BE2C (cell line): ENCODE results near the gene LGALS8. TPM values are rescaled to one million over a fixed set of nuclear protein-coding genes. Genes with fewer than 3 reads are reported as not detected.
"Not testable (repeated sequence)": the region's sequence is repeated elsewhere in the genome, so short reads cannot be mapped to it uniquely, and the experiment has no call there.

Experiments used
- DNase-seq: peaks from one replicate; pipeline ENCODE4 v3.0.0-alpha.2; 2020
- H3K27me3 ChIP-seq: fragments of 250-450 bp; sonication (Bioruptor Pico); 2 replicates; pipeline ENCODE4 v1.5.1; 2020; ENCODE audit warnings: mild to moderate bottlenecking
- H3K36me3 ChIP-seq: fragments of 250-450 bp; sonication (Bioruptor Pico); 2 replicates; pipeline ENCODE4 v1.5.1; 2020; ENCODE audit warnings: mild to moderate bottlenecking
- H3K4me1 ChIP-seq: fragments of 250-450 bp; sonication (Bioruptor Pico); 2 replicates; pipeline ENCODE4 v1.5.1; 2020
- H3K4me3 ChIP-seq: 2 replicates; pipeline ENCODE4 v1.5.1; 2011; ENCODE audit warnings: low read depth, low read length
- H3K9me3 ChIP-seq: fragments of 250-450 bp; sonication (Bioruptor Pico); 2 replicates; pipeline ENCODE4 v1.5.1; 2020
- CTCF ChIP-seq: IDR thresholded peaks from 2 replicates; pipeline ENCODE4 v1.5.1; 2012; ENCODE audit warnings: mild to moderate bottlenecking, low read depth, low read length
- polyA plus RNA-seq: library from polyadenylated mRNA; unstranded; fragments of >200 nt; gene quantifications from one replicate; pipeline ENCODE4 v1.2.1, GENCODE V29; 2012; ENCODE audit warnings: low read depth, missing spikeins; ENCODE audit not compliant: insufficient read length, insufficient read depth

The LGALS8 gene
- 19.1 TPM for polyA plus RNA-seq

GRCh38 chr1:236523704-236524141, at the start of gene LGALS8:
LGALS8 (plus strand) TSS chr1:236523982; CDS start chr1:236526071, 2,089 bp downstream.
- no peak for TF ChIP-seq CTCF
- DNase-seq = peak; percentile 18
- no peaks in the 10 kb centered on the region for H3K36me3 ChIP-seq
- H3K4me1 ChIP-seq = peaks cover 2% of the 10 kb centered on the region; the same call in 1 of the 2 replicates
- peak within 1 kb of the TSS; percentile 61 for H3K4me3 ChIP-seq
- no peaks in the 10 kb centered on the region for H3K27me3 ChIP-seq
- H3K9me3 ChIP-seq = no peaks in the 10 kb centered on the region

GRCh38 chr1:236476019-236476418, 47.8 kb upstream of the LGALS8 start:
- no peaks in the 10 kb centered on the region for H3K36me3 ChIP-seq
- peaks cover 9% of the 10 kb centered on the region; the same call in 1 of the 2 replicates for H3K27me3 ChIP-seq
- H3K4me1 ChIP-seq = no peaks in the 10 kb centered on the region
- no peak for TF ChIP-seq CTCF
- H3K4me3 ChIP-seq = no peak overlapping the region
- DNase-seq = no peak
- H3K9me3 ChIP-seq = no peaks in the 10 kb centered on the region

GRCh38 chr1:236480758-236481436, 42.9 kb upstream of the LGALS8 start:
- TF ChIP-seq CTCF = no peak
- Histone ChIP-seq H3K4me3 (no peak overlapping the region), H3K36me3 (no peaks in the 10 kb centered on the region), H3K9me3 (no peaks in the 10 kb centered on the region), H3K4me1 (no peaks in the 10 kb centered on the region), H3K27me3 (no peaks in the 10 kb centered on the region)
- DNase-seq = no peak

- Histone ChIP-seq H3K27me3 (0 out of 2 replicates have a peak, but pooled peaks cover 5% of the 10 kb centered on the region), H3K36me3 (no peaks in the 10 kb centered on the region), H3K4me1 (no peaks in the 10 kb centered on the region), H3K4me3 (no peak overlapping the region), H3K9me3 (no peaks in the 10 kb centered on the region)
- DNase-seq = no peak
- TF ChIP-seq CTCF = no peak
Measured at GRCh38 chr1:236484310-236484971, 39.3 kb upstream of the LGALS8 start.

- no peak for DNase-seq
- Histone ChIP-seq H3K4me1 (no peaks in the 10 kb centered on the region), H3K4me3 (no peak overlapping the region), H3K27me3 (0 out of 2 replicates have a peak, but pooled peaks cover 5% of the 10 kb centered on the region), H3K9me3 (no peaks in the 10 kb centered on the region), H3K36me3 (no peaks in the 10 kb centered on the region)
- TF ChIP-seq CTCF = no peak
Measured at GRCh38 chr1:236486356-236487002, 37.3 kb upstream of the LGALS8 start.

- H3K9me3 ChIP-seq, H3K4me1 ChIP-seq, DNase-seq, H3K27me3 ChIP-seq, H3K4me3 ChIP-seq, H3K36me3 ChIP-seq: not testable (repeated sequence)
Measured at GRCh38 chr1:236489161-236489560, 34.6 kb upstream of the LGALS8 start.
